K562 (cell line): Measurements from ENCODE around the gene OR1J4. TPM values are rescaled to one million over a fixed set of nuclear protein-coding genes. Genes with fewer than 3 reads are reported as not detected.

Source experiments
- ATAC-seq: fragments of 200-7000 bp; cut with Tn5 transposase; 3 replicates; pipeline ENCODE4 v1.9.1; 2020; ENCODE audit warnings: moderate library complexity
- BruUV-seq: library from RNA; stranded (reverse); fragments of 400-500 nt; replicated peaks from 2 replicates; lab custom pipeline; 2021; lab: Mats Ljungman, UMichigan
- CTCF ChIA-PET: fragments of 300-600 bp; formaldehyde crosslinking; extraction: SDS; loops from one replicate; lab custom pipeline; 2021; ENCODE audit warnings: low intra/inter-chr PET ratio; lab: Yijun Ruan, JAX
- POLR2A ChIA-PET: fragments of 300-600, 350-650 bp; sonication (Branson Sonifier 250); formaldehyde crosslinking; extraction: SDS; loops from one replicate; lab custom pipeline; 2021; ENCODE audit warnings: antibody characterized with exemption, inconsistent platforms; lab: Yijun Ruan, JAX
- DNase-seq, 4 experiments: peaks; one replicate each; pipeline versions ENCODE4 v3.0.0 to v3.0.0-alpha.2; 2011 to 2018; ENCODE audit warnings: low spot score in 3 of 4, mixed read lengths in 3 of 4; ENCODE audit errors: extremely low read depth in 1 of 4
- FAIRE-seq: peaks from 2 replicates; lab custom pipeline; 2011; peaks lifted over from hg19 to GRCh38; lab: Jason Lieb, UNC
- H2AFZ ChIP-seq: 2 replicates; pipeline ENCODE4 v1.6.0; 2011; ENCODE audit warnings: low read depth, low read length, control low read depth, inconsistent platforms
- H3K27ac ChIP-seq: fragments of 200-600 bp; 3 replicates; pipeline ENCODE4 v1.8.0; 2011; ENCODE audit warnings: low read depth, mild to moderate bottlenecking, control low read depth, inconsistent platforms, low read length, moderate library complexity, mixed read lengths; ENCODE audit errors: extremely low read depth
- H3K27me3 ChIP-seq, 2 experiments: fragments of 300-600 bp in 1 of 2; 2 replicates in 1 of 2; 3 replicates in 1 of 2; pipeline versions ENCODE4 v1.6.0 to v1.8.0; 2011; ENCODE audit warnings: inconsistent platforms in 2 of 2, low read length in 2 of 2, mild to moderate bottlenecking in 1 of 2, mixed read lengths in 1 of 2, moderate library complexity in 1 of 2; ENCODE audit not compliant: control insufficient read depth in 2 of 2, insufficient read depth in 2 of 2
- H3K36me3 ChIP-seq: fragments of 300-600 bp; 3 replicates; pipeline ENCODE4 v1.8.0; 2011; ENCODE audit warnings: mild to moderate bottlenecking, low read length, inconsistent platforms; ENCODE audit not compliant: control insufficient read depth, insufficient read depth
- H3K4me1 ChIP-seq, 2 experiments: fragments of 200-600 bp in 1 of 2; replicated peaks in 1 of 2; 2 replicates in 1 of 2; 3 replicates in 1 of 2; pipeline versions ENCODE4 v1.5.1 to v1.8.0; 2011; ENCODE audit warnings: inconsistent platforms in 2 of 2, low read length in 2 of 2, mild to moderate bottlenecking in 1 of 2, mixed read lengths in 1 of 2, moderate library complexity in 1 of 2; ENCODE audit not compliant: control insufficient read depth in 2 of 2, insufficient read depth in 2 of 2
- H3K4me2 ChIP-seq: 2 replicates; pipeline ENCODE4 v1.6.1; 2011; ENCODE audit warnings: low read length, control low read depth, inconsistent platforms, mixed read lengths; ENCODE audit not compliant: insufficient read depth
- H3K4me3 ChIP-seq: fragments of 200-600 bp; sonication (generic), shearing (Covaris generic); 2 replicates; pipeline ENCODE4 v1.5.1; 2016; ENCODE audit warnings: control low read depth, inconsistent platforms
- H3K79me2 ChIP-seq: fragments of 200-600 bp; 3 replicates; pipeline ENCODE4 v1.8.0; 2011; ENCODE audit warnings: low read length, inconsistent platforms; ENCODE audit not compliant: control insufficient read depth, insufficient read depth
- H3K9ac ChIP-seq, 2 experiments: 2 replicates each; pipeline versions ENCODE4 v1.6.0 to v1.6.1; 2011; ENCODE audit warnings: low read depth in 2 of 2, low read length in 2 of 2, control low read depth in 1 of 2, inconsistent platforms in 1 of 2, mild to moderate bottlenecking in 1 of 2, mixed read lengths in 1 of 2; ENCODE audit not compliant: insufficient read depth in 1 of 2
- H3K9me1 ChIP-seq: one replicate; pipeline ENCODE4 v1.6.0; 2011; ENCODE audit warnings: inconsistent platforms, mild to moderate bottlenecking, low read length, moderate library complexity; ENCODE audit not compliant: control insufficient read depth, insufficient read depth
- H3K9me3 ChIP-seq: replicated peaks from 2 replicates; pipeline ENCODE4 v1.5.1; 2011; ENCODE audit warnings: low read depth, low read length, inconsistent platforms; ENCODE audit not compliant: control insufficient read depth, insufficient read depth
- H4K20me1 ChIP-seq: replicated peaks from 2 replicates; pipeline ENCODE4 v1.6.1; 2011; ENCODE audit warnings: low read length, inconsistent platforms, mixed read lengths; ENCODE audit not compliant: control insufficient read depth, insufficient read depth
- C11orf30 ChIP-seq: fragments of 450-650 bp; IDR thresholded peaks from 2 replicates; pipeline ENCODE4 v1.6.1; 2016; ENCODE audit warnings: low read depth, mild to moderate bottlenecking
- ILK ChIP-seq: fragments of 450-650 bp; IDR thresholded peaks from 2 replicates; pipeline ENCODE4 v1.6.1; 2016; ENCODE audit warnings: missing genetic modification characterization, low read depth, mild to moderate bottlenecking, missing compliant biosample characterization, moderate library complexity, borderline replicate concordance
- KAT7 ChIP-seq: sonication (generic); formaldehyde crosslinking; IDR thresholded peaks from 2 replicates; pipeline ENCODE4 v1.8.0; 2022; ENCODE audit warnings: missing genetic modification reagents, mild to moderate bottlenecking, borderline replicate concordance
- MAFF ChIP-seq: IDR thresholded peaks from 2 replicates; pipeline ENCODE4 v1.6.1; 2012; ENCODE audit warnings: low read length, improper control_type of control experiment
- MAFK ChIP-seq: IDR thresholded peaks from 2 replicates; pipeline ENCODE4 v1.6.1; 2011; ENCODE audit warnings: low read length, improper control_type of control experiment
- NCOA4 ChIP-seq: fragments of 450-650 bp; IDR thresholded peaks from 2 replicates; pipeline ENCODE4 v1.6.1; 2018; ENCODE audit warnings: mild to moderate bottlenecking; ENCODE audit not compliant: partially characterized antibody
- PKNOX1 ChIP-seq: fragments of 450-650 bp; IDR thresholded peaks from 2 replicates; pipeline ENCODE4 v1.6.1; 2016
- SRF ChIP-seq, 2 experiments: fragments of 250-450, 450-650 bp in 1 of 2; sonication (Bioruptor Pico) in 1 of 2; sonication (generic) in 1 of 2; formaldehyde crosslinking; IDR thresholded peaks; 2 replicates each; pipeline versions ENCODE4 v1.5.0 to v1.5.1; 2020 to 2022; ENCODE audit warnings: mild to moderate bottlenecking in 1 of 2, missing genetic modification reagents in 1 of 2
- TCFL5 ChIP-seq: fragments of 250-450 bp; sonication (Bioruptor Pico); conservative IDR thresholded peaks from 2 replicates; pipeline ENCODE4 v1.6.1; 2021; ENCODE audit warnings: mild to moderate bottlenecking, moderate library complexity, matching md5 sums
- ZNF316 ChIP-seq: fragments of 450-650 bp; IDR thresholded peaks from 2 replicates; pipeline ENCODE4 v1.6.1; 2016
- ZNF511 ChIP-seq: sonication (generic); formaldehyde crosslinking; IDR thresholded peaks from 2 replicates; pipeline ENCODE4 v1.8.0; 2022; ENCODE audit warnings: mild to moderate bottlenecking, missing genetic modification reagents
- ZNF592 ChIP-seq: fragments of 450-650 bp; IDR thresholded peaks from 2 replicates; pipeline ENCODE4 v1.6.1; 2017; ENCODE audit warnings: antibody characterized with exemption, mild to moderate bottlenecking
- ZNF707 ChIP-seq: fragments of 250-450 bp; sonication (Bioruptor Pico); conservative IDR thresholded peaks from 2 replicates; pipeline ENCODE4 v1.8.0; 2022; ENCODE audit warnings: inconsistent platforms, mild to moderate bottlenecking, moderate library complexity
- ZNF778 ChIP-seq: fragments of 450-650 bp; formaldehyde crosslinking; IDR thresholded peaks from 2 replicates; pipeline ENCODE4 v1.4.0; 2020; ENCODE audit warnings: mild to moderate bottlenecking, moderate library complexity
- WGBS: fragments of 100-300 bp; shearing (Covaris generic); methylation state at CpG from one replicate; pipeline ENCODE4 v1.1.6; 2016; ENCODE audit warnings: low coverage, mixed read lengths; ENCODE audit not compliant: insufficient coverage; ENCODE audit errors: missing lambda C conversion rate; 5-methylcytosine and 5-hydroxymethylcytosine counted together
- in situ Hi-C: fragments of 300-500 bp; cut with MboI; formaldehyde crosslinking; loops from 4 replicates; pipeline ENCODE4 v1.15.0; 2018; ENCODE audit warnings: inconsistent platforms, mixed read lengths
- intact Hi-C: fragments of 100-400 bp; cut with micrococcal nuclease; formaldehyde crosslinking; loops from 2 replicates; pipeline ENCODE4 v1.14.2; 2022
- polyA plus RNA-seq, 8 experiments: library from polyadenylated mRNA; depleted of rRNA in 4 of 8; stranded (reverse) in 5 of 8; unstranded in 3 of 8; fragments of >200 nt; fragmentation: Nextera tagmentation in 2 of 8; fragmentation: Illumina TruSeq in 1 of 8; extraction: Ambion mirVana in 2 of 8; extraction: Trizol in 1 of 8; gene quantifications; 2 replicates each; pipeline versions ENCODE4 v1.2.1 to v1.2.3, GENCODE V29; 2011 to 2014; ENCODE audit warnings: inconsistent platforms in 1 of 8, missing spikeins in 1 of 8
- total RNA-seq, 7 experiments: library from RNA; depleted of rRNA in 6 of 7; stranded (reverse); fragments of >200 nt in 6 of 7; fragmentation: Illumina TruSeq in 2 of 7; extraction: Trizol in 2 of 7; gene quantifications; 2 replicates each; pipeline versions ENCODE4 v1.2.1 to v1.2.3, GENCODE V29; 2011 to 2021; ENCODE audit warnings: low replicate concordance in 1 of 7
- TF ChIP-seq, protein P1 (sequence below), 2 experiments: fragments of 450-650 bp in 1 of 2; sonication (generic) in 1 of 2; formaldehyde crosslinking in 1 of 2; IDR thresholded peaks in 1 of 2; conservative IDR thresholded peaks in 1 of 2; 2 replicates each; pipeline versions ENCODE4 v1.6.1 to v1.8.1; 2016 to 2023; ENCODE audit warnings: mild to moderate bottlenecking in 2 of 2, moderate library complexity in 2 of 2, inconsistent platforms in 1 of 2, missing genetic modification reagents in 1 of 2

Gene OR1J4
- total and polyA plus RNA-seq, 9 of the 15 experiments (the other 6 are each of a cell fraction or from before 2014, with no cell fraction given) = not detected

DNA sequence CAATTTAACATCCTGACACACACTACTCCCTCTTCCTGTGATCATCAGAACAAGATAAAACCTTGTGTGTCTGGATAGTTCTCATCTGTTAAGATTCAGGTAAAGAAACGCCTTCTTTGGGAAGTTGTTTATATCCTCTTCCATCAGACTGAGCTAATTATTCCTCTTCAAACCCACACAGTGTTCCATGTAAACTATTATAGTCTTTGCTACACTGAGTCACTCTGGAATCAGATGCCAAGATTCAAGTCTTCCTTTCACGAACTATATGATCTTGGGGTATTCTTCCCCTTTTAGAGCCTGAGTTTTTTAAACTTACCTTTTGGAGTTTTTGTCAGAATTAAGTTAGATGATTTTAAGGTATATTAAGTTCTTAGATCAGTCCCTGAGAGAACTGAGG is 43.2 kb upstream of the OR1J4 start (continued):
- no peak for TF ChIP-seq ZNF592
- TF ChIP-seq NCOA4 = no peak
- no peak for TF ChIP-seq TCFL5

DNA sequence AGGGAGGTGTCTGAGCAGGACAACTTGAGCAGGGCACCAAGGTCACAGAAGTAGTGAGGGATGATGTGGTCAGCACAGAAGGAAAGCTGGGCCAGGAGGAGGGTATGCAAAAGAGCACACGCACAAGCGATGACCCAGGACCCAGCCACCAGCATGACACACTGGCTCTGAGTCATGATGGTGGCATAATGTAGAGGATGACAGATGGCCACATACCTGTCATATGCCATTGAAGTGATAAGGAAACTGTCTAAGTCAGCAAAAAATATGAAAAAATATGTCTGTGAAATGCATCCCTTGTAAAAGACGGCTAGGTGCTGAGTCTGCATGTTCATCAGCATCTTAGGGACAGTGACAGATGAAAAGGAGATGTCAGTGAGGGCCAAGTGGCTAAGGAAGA is 41.6 kb upstream of the OR1J4 start:
- Histone ChIP-seq H3K9ac (no peak overlapping the region), H3K4me3 (no peak overlapping the region), H4K20me1 (no peaks in the 10 kb centered on the region), H3K27ac (no peak overlapping the region), H3K36me3 (no peaks in the 10 kb centered on the region), H3K79me2 (no peaks in the 10 kb centered on the region), H3K27me3 (peaks cover 3 to 16% of the 10 kb centered on the region in 2 experiments; a peak in 3 of 5 replicates), H2AFZ (no peak overlapping the region), H3K9me1 (no peaks in the 10 kb centered on the region), H3K9me3 (no peaks in the 10 kb centered on the region), H3K4me2 (no peak overlapping the region), H3K4me1 (peaks cover 0 to 4% of the 10 kb centered on the region in 2 experiments; a peak in 2 of 5 replicates)
- intact Hi-C loops = no loop called here
- ChIA-PET POLR2A (interaction anchor here (0.8 kb wide), 1 partner anchor 9 kb away, joined by 3 read pairs; no protein-coding TSS in a partner anchor), CTCF (no interaction called here)
- in situ Hi-C loops = no loop called here
- FAIRE-seq (no peak), DNase-seq (peak in 1 of 4 experiments; percentile 11), ATAC-seq (no peak)
- 0% methylated on average over 3 of the region's 3 CpGs for WGBS
- no TSS peak for BruUV-seq
- TF ChIP-seq C11orf30 (peak; percentile 94), ZNF316 (peak; percentile 97), ZNF778 (CRISPR knock-in tag) (no peak), MAFK (peak; percentile 89), SRF (CRISPR knock-in tag; IDR thresholded peaks at IDR 0.05) (no peak), PKNOX1 (0 out of 2 replicates have a peak, but pooled peaks have one; percentile 15), KAT7 (no peak), ZNF511 (no peak), ZNF707 (no peak), MAFF (peak; percentile 89), ILK (no peak)
- TF ChIP-seq, protein P1, sequence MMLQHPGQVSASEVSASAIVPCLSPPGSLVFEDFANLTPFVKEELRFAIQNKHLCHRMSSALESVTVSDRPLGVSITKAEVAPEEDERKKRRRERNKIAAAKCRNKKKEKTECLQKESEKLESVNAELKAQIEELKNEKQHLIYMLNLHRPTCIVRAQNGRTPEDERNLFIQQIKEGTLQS (IDR thresholded peaks at IDR 0.05) = peak; percentile 56
- TF ChIP-seq, protein P1 (CRISPR knock-in tag; conservative IDR thresholded peaks at IDR 0.05) = no peak
